WERI-Rb-1 (cell line): ENCODE results near the gene BIN2.

Experiments used
- DNase-seq: peaks from one replicate; pipeline ENCODE4 v3.0.0-alpha.2; 2020
- H3K27ac ChIP-seq: fragments of 250-450 bp; sonication (Bioruptor Pico); 2 replicates; pipeline ENCODE4 v1.5.1; 2020; ENCODE audit warnings: mild to moderate bottlenecking, moderate library complexity
- H3K27me3 ChIP-seq: fragments of 250-450 bp; sonication (Bioruptor Pico); 2 replicates; pipeline ENCODE4 v1.5.1; 2021; ENCODE audit warnings: mild to moderate bottlenecking, low read depth, moderate library complexity; ENCODE audit not compliant: insufficient read depth, severe bottlenecking
- H3K36me3 ChIP-seq: fragments of 250-450 bp; sonication (Bioruptor Pico); 2 replicates; pipeline ENCODE4 v1.5.1; 2020; ENCODE audit warnings: mild to moderate bottlenecking, moderate library complexity
- H3K4me3 ChIP-seq: 2 replicates; pipeline ENCODE4 v1.5.1; 2011; ENCODE audit warnings: low read depth, mild to moderate bottlenecking, control low read depth, low read length
- H3K9me3 ChIP-seq: fragments of 250-450 bp; sonication (Bioruptor Pico); 2 replicates; pipeline ENCODE4 v1.5.1; 2021; ENCODE audit warnings: mild to moderate bottlenecking, moderate library complexity; ENCODE audit not compliant: severe bottlenecking
- TF ChIP-seq, protein P1 (sequence below): IDR thresholded peaks from 2 replicates; pipeline ENCODE4 v1.5.1; 2011; ENCODE audit warnings: low read depth, mild to moderate bottlenecking, control low read depth, inconsistent platforms, low read length

Gene BIN2

DNA sequence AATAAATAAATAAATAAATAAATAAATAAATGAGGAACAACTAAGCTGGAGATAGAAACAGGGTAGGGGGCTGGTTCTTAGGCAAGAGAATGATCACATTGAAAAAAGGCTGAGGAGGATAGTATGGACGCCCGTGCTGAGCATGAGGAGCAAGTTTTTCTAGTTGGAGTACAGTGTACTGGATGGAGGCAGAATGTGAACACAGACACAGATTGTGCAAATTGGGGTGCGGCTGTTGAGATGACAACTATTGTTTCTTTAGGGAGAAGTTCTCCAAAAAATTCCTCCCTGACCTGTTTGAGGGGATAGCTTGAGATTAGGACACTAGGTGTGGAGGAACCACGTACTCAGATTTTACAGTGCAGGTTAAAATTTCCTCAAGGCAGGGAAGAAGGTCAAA lies 979 bp upstream of the BIN2 start:
- DNase-seq = no peak
- no peak overlapping the region for H3K4me3 ChIP-seq
- no peaks in the 10 kb centered on the region for H3K27me3 ChIP-seq
- no peaks in the 10 kb centered on the region for H3K9me3 ChIP-seq
- TF ChIP-seq, protein P1, sequence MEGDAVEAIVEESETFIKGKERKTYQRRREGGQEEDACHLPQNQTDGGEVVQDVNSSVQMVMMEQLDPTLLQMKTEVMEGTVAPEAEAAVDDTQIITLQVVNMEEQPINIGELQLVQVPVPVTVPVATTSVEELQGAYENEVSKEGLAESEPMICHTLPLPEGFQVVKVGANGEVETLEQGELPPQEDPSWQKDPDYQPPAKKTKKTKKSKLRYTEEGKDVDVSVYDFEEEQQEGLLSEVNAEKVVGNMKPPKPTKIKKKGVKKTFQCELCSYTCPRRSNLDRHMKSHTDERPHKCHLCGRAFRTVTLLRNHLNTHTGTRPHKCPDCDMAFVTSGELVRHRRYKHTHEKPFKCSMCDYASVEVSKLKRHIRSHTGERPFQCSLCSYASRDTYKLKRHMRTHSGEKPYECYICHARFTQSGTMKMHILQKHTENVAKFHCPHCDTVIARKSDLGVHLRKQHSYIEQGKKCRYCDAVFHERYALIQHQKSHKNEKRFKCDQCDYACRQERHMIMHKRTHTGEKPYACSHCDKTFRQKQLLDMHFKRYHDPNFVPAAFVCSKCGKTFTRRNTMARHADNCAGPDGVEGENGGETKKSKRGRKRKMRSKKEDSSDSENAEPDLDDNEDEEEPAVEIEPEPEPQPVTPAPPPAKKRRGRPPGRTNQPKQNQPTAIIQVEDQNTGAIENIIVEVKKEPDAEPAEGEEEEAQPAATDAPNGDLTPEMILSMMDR = no peak
- H3K27ac ChIP-seq = no peak overlapping the region
- no peaks in the 10 kb centered on the region for H3K36me3 ChIP-seq

DNA sequence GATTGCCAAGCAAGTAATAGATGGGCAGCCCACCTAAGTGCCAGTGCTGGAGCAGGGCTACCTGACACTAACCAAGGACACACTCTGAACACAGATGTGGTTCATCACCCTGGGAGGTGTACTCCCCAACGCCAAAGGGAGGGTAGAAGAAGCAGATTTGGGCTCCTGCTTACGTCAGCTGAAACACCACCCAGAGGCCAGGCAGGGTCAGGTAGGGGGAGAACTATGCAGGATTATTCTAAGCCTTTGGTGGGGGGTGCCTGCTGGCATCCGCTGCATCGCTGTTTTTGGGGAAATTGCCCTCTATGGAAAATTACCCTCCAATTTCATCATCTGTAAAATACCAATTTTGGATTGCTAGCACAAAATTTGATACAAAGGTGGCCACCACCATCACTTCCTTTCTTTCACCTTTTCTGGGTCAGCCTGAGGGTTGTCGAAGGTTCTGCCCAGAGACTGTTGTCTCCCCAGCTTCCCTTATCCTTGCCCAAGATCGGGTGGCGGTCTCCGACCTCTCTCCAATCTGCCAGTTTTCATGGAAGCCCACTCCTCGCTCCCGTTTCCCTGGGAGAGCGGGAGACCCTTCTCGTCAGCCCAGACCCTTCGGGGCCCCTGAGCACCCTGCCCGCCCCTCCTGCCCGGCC lies 535 bp downstream of the BIN2 start:
- Histone ChIP-seq H3K27me3 (no peaks in the 10 kb centered on the region), H3K36me3 (no peaks in the 10 kb centered on the region), H3K9me3 (no peaks in the 10 kb centered on the region), H3K4me3 (no peak overlapping the region), H3K27ac (no peak overlapping the region)
- TF ChIP-seq, protein P1 = no peak
- no peak for DNase-seq

DNA sequence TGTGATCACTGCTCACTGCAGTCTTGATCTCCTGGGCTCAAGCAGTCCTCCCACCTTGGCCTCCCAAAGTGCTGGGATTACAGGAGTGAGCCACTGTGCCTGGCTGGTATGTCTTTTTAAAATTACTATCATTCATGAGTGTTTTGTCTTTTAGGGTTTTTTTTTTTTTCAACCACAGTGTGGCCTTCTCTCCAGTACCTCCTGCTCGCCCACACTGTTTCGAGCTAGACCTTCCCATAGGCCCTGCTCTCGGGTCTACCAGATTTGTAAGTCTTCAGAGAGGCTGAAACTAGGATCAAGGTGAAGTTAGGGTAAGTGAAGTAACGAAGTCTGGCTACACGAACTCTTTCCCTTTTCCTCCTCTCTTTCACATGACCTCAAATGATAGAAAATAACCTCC lies 1.5 kb downstream of the BIN2 start:
- H3K4me3 ChIP-seq = no peak overlapping the region
- no peak overlapping the region for H3K27ac ChIP-seq
- TF ChIP-seq, protein P1 = no peak
- no peaks in the 10 kb centered on the region for H3K36me3 ChIP-seq
- H3K27me3 ChIP-seq = no peaks in the 10 kb centered on the region
- no peaks in the 10 kb centered on the region for H3K9me3 ChIP-seq
- no peak for DNase-seq

DNA sequence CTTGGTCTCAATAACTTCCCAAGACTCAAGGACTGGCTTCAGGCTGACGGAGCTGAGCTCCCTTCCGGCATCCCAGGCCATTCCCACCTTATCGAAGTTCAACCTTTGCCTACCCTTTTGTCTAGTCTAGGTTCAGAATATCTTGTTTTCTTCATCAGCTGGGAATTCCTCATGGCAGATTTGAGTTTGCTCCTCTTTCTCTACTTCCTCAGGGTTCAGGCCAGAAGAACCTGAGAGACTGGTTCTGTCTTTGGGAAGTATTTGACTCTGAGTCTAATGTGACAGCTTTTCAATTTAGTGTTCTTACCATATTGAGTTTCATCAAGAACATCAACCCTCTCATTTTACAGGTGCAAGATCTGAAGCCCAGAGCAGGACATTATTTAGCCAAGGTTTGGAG lies 2.1 kb downstream of the BIN2 start:
- Histone ChIP-seq H3K4me3 (no peak overlapping the region), H3K27ac (no peak overlapping the region), H3K36me3 (no peaks in the 10 kb centered on the region), H3K27me3 (no peaks in the 10 kb centered on the region), H3K9me3 (no peaks in the 10 kb centered on the region)
- no peak for DNase-seq
- TF ChIP-seq, protein P1 = no peak

DNA sequence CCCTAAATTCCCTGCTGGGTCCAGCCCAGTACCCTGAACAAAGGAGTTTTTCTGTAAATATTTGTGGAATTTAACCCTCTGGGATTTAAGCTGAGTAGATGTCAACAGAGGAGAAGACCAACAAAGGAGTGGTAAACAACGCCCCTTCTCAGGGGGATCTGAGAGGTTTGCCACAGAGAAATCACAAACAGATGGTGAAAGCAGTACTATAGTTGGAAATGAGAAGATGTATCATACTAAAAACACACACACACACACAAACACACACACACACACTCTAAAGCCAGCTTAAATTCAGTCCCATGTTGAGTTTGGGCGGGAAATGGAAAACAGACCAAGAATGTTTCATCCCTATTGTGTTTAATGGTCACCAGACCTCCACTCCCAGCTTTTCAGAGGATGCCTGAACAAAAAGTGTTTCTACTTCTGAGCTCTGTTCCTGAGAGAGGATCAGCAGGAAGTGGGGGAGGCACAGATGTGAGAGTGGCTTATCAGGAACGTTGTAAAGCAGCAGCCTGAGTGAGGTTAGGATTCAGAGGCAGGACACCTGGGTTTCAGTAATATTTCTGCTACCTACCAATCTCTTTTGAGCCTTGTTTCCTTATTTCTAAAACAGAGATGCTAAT lies 3.2 kb downstream of the BIN2 start:
- TF ChIP-seq, protein P1 = no peak
- Histone ChIP-seq H3K4me3 (no peak overlapping the region), H3K27me3 (no peaks in the 10 kb centered on the region), H3K36me3 (no peaks in the 10 kb centered on the region), H3K27ac (no peak overlapping the region), H3K9me3 (no peaks in the 10 kb centered on the region)
- DNase-seq = peak; percentile 16

DNA sequence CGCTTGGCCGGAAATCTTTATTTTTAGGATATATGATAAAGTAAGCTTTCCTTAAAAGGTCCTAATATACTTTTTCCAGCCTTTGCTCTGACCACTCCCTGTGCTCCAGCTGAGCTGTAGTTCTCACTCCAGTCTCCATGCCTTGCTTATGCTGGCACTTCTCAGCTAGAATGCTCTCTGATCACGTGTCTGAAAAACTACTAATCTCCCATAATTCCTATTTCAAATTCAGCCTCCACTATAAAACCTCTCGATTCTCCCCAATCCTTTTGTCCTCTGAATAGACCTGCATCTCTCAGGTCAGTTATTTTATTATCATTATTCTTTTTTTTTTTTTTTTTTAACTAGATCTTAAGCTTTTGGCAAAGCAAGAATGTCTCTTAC lies 3.7 kb downstream of the BIN2 start:
- Histone ChIP-seq H3K27ac (no peak overlapping the region), H3K36me3 (no peaks in the 10 kb centered on the region), H3K9me3 (no peaks in the 10 kb centered on the region), H3K4me3 (no peak overlapping the region), H3K27me3 (no peaks in the 10 kb centered on the region)
- TF ChIP-seq, protein P1 = no peak
- no peak for DNase-seq
